CD4-positive, alpha-beta memory T cell (primary cell): ENCODE data around the gene CIB4. TPM values are rescaled to one million over a fixed set of nuclear protein-coding genes. Genes with fewer than 3 reads are reported as not detected.

Experiments
- CTCF ChIA-PET: fragments of 350-600 bp; sonication (Branson Sonifier 250); formaldehyde crosslinking; loops from one replicate; lab custom pipeline; 2021; ENCODE audit warnings: inconsistent platforms; ENCODE audit not compliant: partially characterized antibody; lab: Charles Lee
- POLR2A ChIA-PET: fragments of 350-600 bp; sonication (Branson Sonifier 250); formaldehyde crosslinking; loops from one replicate; lab custom pipeline; 2021; ENCODE audit not compliant: partially characterized antibody; lab: Charles Lee
- DNase-seq, 5 donors: peaks; one replicate each; pipeline versions ENCODE4 v3.0.0 to v3.0.0-alpha.2; 2020 to 2022; ENCODE audit warnings: mixed read lengths in 1 of 5
- H3K27ac ChIP-seq: one replicate; pipeline ENCODE4 v1.7.0; 2013; ENCODE audit warnings: low read depth, low read length
- H3K27me3 ChIP-seq: 2 replicates; pipeline ENCODE4 v1.7.0; 2013; ENCODE audit warnings: mild to moderate bottlenecking, low read length, moderate library complexity; ENCODE audit not compliant: insufficient read depth
- H3K36me3 ChIP-seq: 2 replicates; pipeline ENCODE4 v1.7.0; 2013; ENCODE audit warnings: mild to moderate bottlenecking, low read length, moderate library complexity; ENCODE audit not compliant: insufficient read depth
- H3K4me1 ChIP-seq: 2 replicates; pipeline ENCODE4 v1.7.0; 2013; ENCODE audit warnings: mild to moderate bottlenecking, low read length, moderate library complexity; ENCODE audit not compliant: insufficient read depth
- H3K4me3 ChIP-seq, 2 donors: one replicate each; pipeline ENCODE4 v1.7.0; 2013; ENCODE audit warnings: low read length in 2 of 2, mild to moderate bottlenecking in 1 of 2
- H3K9me3 ChIP-seq, 2 donors: one replicate each; pipeline ENCODE4 v1.7.0; 2013; ENCODE audit warnings: low read length in 2 of 2, control low read depth in 1 of 2; ENCODE audit not compliant: control insufficient read depth in 1 of 2
- H3K27ac Mint-ChIP-seq, 7 donors: one replicate each; pipeline ENCODE4 v1.8.0; 2020 to 2021; ENCODE audit warnings: mixed read lengths in 7 of 7, mild to moderate bottlenecking in 6 of 7, inconsistent platforms in 3 of 7, moderate library complexity in 3 of 7
- H3K27me3 Mint-ChIP-seq, 2 donors: one replicate each; pipeline ENCODE4 v1.8.0; 2020 to 2021; ENCODE audit warnings: mixed read lengths in 2 of 2
- H3K36me3 Mint-ChIP-seq, 2 donors: one replicate each; pipeline ENCODE4 v1.8.0; 2020 to 2021; ENCODE audit warnings: mixed read lengths in 2 of 2, inconsistent platforms in 1 of 2, mild to moderate bottlenecking in 1 of 2
- H3K4me1 Mint-ChIP-seq, 4 donors: one replicate each; pipeline ENCODE4 v1.8.0; 2020 to 2021; ENCODE audit warnings: mixed read lengths in 4 of 4, mild to moderate bottlenecking in 1 of 4
- H3K4me3 Mint-ChIP-seq, 8 donors: one replicate each; pipeline ENCODE4 v1.8.0; 2020 to 2021; ENCODE audit warnings: mixed read lengths in 8 of 8, mild to moderate bottlenecking in 7 of 8, moderate library complexity in 6 of 8, inconsistent platforms in 3 of 8
- H3K9me3 Mint-ChIP-seq, 8 donors: one replicate each; pipeline ENCODE4 v1.8.0; 2020 to 2021; ENCODE audit warnings: mixed read lengths in 8 of 8, mild to moderate bottlenecking in 5 of 8, inconsistent platforms in 3 of 8, moderate library complexity in 1 of 8
- intact Hi-C: fragments of 100-400 bp; cut with micrococcal nuclease; formaldehyde crosslinking; loops from one replicate; pipeline ENCODE4 v1.15.1; 2023
- polyA plus RNA-seq, 2 donors: library from polyadenylated mRNA; unstranded; fragments of 300-500 nt; fragmentation: Illumina TruSeq; gene quantifications; one replicate each; pipeline ENCODE4 v1.2.3, GENCODE V29; 2021
- total RNA-seq, 2 experiments: library from RNA; stranded (reverse); gene quantifications; one replicate each; pipeline ENCODE4 v1.2.3, GENCODE V29; 2021

The CIB4 gene
- total and polyA plus RNA-seq, 4 experiments from 2014 or later, result not detected

DNA sequence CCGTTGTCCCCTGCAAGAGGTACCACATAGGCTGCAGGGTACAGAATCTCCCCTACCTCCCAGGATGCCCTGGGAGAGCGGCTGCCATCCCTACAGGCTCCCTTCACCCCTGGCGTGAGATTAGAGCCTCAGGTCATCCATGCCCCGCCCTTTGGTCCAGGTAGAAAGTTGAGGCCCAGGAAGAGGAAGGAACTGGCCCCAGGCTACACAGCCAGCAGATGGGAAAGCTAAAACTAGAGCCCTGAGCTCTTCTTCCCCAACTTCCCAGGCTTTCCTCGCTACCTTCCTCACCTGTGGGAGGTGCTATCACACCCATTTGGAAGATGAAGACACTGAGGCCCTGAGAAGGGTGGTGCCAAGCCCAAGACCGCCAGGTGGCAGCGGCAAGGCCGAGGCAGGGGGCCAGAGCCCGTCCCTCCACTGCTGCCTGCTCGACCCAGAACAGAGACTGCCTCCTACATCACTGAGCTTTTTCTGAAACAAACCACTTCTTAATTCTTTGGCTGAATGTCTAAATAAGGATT is 25.8 kb downstream of the CIB4 start:
- H3K27ac Mint-ChIP-seq, result no peak overlapping the region
- no peaks in the 10 kb centered on the region for H3K4me1 ChIP-seq
- DNase-seq, result no peak
- no peaks in the 10 kb centered on the region for H3K36me3 Mint-ChIP-seq
- intact Hi-C loops, result no loop called here
- ChIA-PET CTCF (interaction anchor here (1.9 kb wide), 1 partner anchor 8 kb away, joined by 7 read pairs; no protein-coding TSS in a partner anchor), POLR2A (no interaction called here)
- H3K4me3 Mint-ChIP-seq, result no peak overlapping the region
- no peaks in the 10 kb centered on the region for H3K36me3 ChIP-seq
- no peak overlapping the region for H3K4me3 ChIP-seq
- no peaks in the 10 kb centered on the region for H3K9me3 ChIP-seq
- H3K27me3 Mint-ChIP-seq, result peaks cover 15 to 18% of the 10 kb centered on the region in 2 donors
- no peaks in the 10 kb centered on the region for H3K9me3 Mint-ChIP-seq
- H3K4me1 Mint-ChIP-seq, result peaks cover 0 to 3% (median 0%) of the 10 kb centered on the region in 4 donors
- H3K27me3 ChIP-seq, result no peaks in the 10 kb centered on the region
- no peak overlapping the region for H3K27ac ChIP-seq

- Histone ChIP-seq H3K4me1 (peaks cover 5% of the 10 kb centered on the region), H3K9me3 (no peaks in the 10 kb centered on the region), H3K27ac (no peak overlapping the region), H3K27me3 (no peaks in the 10 kb centered on the region), H3K4me3 (no peak overlapping the region), H3K36me3 (no peaks in the 10 kb centered on the region)
- H3K27me3 Mint-ChIP-seq, result peaks cover 16 to 19% of the 10 kb centered on the region in 2 donors
- H3K4me1 Mint-ChIP-seq, result peaks cover 3 to 6% (median 4%) of the 10 kb centered on the region in 4 donors
- H3K36me3 Mint-ChIP-seq, result no peaks in the 10 kb centered on the region
- no peak overlapping the region for H3K4me3 Mint-ChIP-seq
- H3K9me3 Mint-ChIP-seq, result no peaks in the 10 kb centered on the region
- no peak for DNase-seq
- POLR2A ChIA-PET, result no interaction called here
- intact Hi-C loops, result no loop called here
- H3K27ac Mint-ChIP-seq, result no peak overlapping the region
- CTCF ChIA-PET, result no interaction called here
Observed at GRCh38 chr2:26614216-26615138, 26.7 kb downstream of the CIB4 start.

- ChIA-PET CTCF (interaction anchor here (1.4 kb wide), 1 partner anchor 9 kb away, joined by 3 read pairs; no protein-coding TSS in a partner anchor), POLR2A (no interaction called here)
- DNase-seq, result no peak
- H3K36me3 ChIP-seq, result no peaks in the 10 kb centered on the region
- H3K27ac ChIP-seq, result no peak overlapping the region
- Mint-ChIP-seq H3K4me1 (peaks cover 3 to 11% (median 8%) of the 10 kb centered on the region in 4 donors), H3K9me3 (no peaks in the 10 kb centered on the region), H3K27ac (peak overlapping the region in 1 of 7 donors; percentile 47), H3K36me3 (no peaks in the 10 kb centered on the region), H3K27me3 (peaks cover 12 to 20% of the 10 kb centered on the region in 2 donors), H3K4me3 (no peak overlapping the region)
- H3K9me3 ChIP-seq, result no peaks in the 10 kb centered on the region
- no peaks in the 10 kb centered on the region for H3K27me3 ChIP-seq
- H3K4me3 ChIP-seq, result no peak overlapping the region
- intact Hi-C loops, result no loop called here
- H3K4me1 ChIP-seq, result peaks cover 5% of the 10 kb centered on the region
Observed at GRCh38 chr2:26613241-26614215, 27.6 kb downstream of the CIB4 start.

DNA sequence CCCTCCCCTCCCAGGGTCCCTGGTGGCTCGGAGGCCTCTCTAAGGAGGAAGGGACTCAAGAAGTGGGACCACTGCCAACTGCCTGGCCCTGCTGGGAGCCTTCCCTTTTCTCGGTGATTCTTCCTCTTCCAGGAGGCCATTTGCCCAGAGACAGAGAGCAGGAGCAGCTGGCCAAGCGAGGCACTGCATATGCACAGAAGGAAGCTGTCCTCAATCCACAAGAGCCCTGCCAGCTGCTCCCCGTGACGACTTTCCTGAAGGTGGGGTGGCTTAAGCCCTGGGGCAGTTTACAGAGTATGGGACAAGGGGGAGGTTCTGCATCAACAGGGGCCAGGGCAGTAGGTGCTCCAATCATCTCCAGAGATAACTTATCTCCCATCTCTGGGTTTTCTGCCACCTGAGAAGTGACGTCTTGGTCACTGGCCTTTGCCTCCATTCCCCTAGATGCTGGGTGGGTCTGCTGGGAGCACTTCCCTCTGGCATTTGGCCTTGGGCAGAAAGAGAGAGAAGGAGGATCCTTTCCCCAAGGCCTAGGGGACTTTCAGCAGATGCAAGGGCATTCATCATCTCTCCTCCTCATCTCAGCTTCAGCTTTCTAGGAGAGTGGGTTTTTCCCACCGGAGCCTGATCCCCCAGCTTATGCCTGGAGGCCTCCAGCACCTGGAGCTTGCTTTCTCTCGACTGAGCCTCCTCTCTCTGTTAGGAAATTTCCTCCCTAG is 28.5 kb downstream of the CIB4 start:
- H3K27me3 Mint-ChIP-seq, result peaks cover 12 to 20% of the 10 kb centered on the region in 2 donors
- no peak overlapping the region for H3K27ac Mint-ChIP-seq
- Histone ChIP-seq H3K9me3 (no peaks in the 10 kb centered on the region), H3K27me3 (no peaks in the 10 kb centered on the region), H3K36me3 (no peaks in the 10 kb centered on the region), H3K4me1 (peaks cover 5% of the 10 kb centered on the region), H3K4me3 (no peak overlapping the region), H3K27ac (no peak overlapping the region)
- no peaks in the 10 kb centered on the region for H3K36me3 Mint-ChIP-seq
- no peak for DNase-seq
- H3K4me1 Mint-ChIP-seq, result peaks cover 3 to 11% (median 8%) of the 10 kb centered on the region in 4 donors
- no peaks in the 10 kb centered on the region for H3K9me3 Mint-ChIP-seq
- intact Hi-C loops, result no loop called here
- CTCF ChIA-PET, result interaction anchor here (1.4 kb wide), 1 partner anchor 10 kb away, joined by 3 read pairs; no protein-coding TSS in a partner anchor
- no peak overlapping the region for H3K4me3 Mint-ChIP-seq
- POLR2A ChIA-PET, result no interaction called here

GRCh38 chr2:26612034-26612433 is 29.1 kb downstream of the CIB4 start:
- Histone ChIP-seq H3K4me1 (peaks cover 5% of the 10 kb centered on the region), H3K36me3 (no peaks in the 10 kb centered on the region), H3K9me3 (no peaks in the 10 kb centered on the region), H3K4me3 (no peak overlapping the region), H3K27ac (no peak overlapping the region), H3K27me3 (no peaks in the 10 kb centered on the region)
- ChIA-PET POLR2A (no interaction called here), CTCF (no interaction called here)
- no peaks in the 10 kb centered on the region for H3K9me3 Mint-ChIP-seq
- no peaks in the 10 kb centered on the region for H3K36me3 Mint-ChIP-seq
- peaks cover 8 to 14% of the 10 kb centered on the region in 2 donors for H3K27me3 Mint-ChIP-seq
- H3K4me3 Mint-ChIP-seq, result no peak overlapping the region
- no peak for DNase-seq
- H3K27ac Mint-ChIP-seq, result no peak overlapping the region
- intact Hi-C loops, result no loop called here
- peaks cover 3 to 11% (median 8%) of the 10 kb centered on the region in 4 donors for H3K4me1 Mint-ChIP-seq

GRCh38 chr2:26610504-26611335 is 30.4 kb downstream of the CIB4 start:
- peak overlapping the region in 2 of 7 donors; percentile 9 to 79 for H3K27ac Mint-ChIP-seq

More at GRCh38 chr2:26610504-26611335, 30.4 kb downstream of the CIB4 start:
- Mint-ChIP-seq H3K9me3 (no peaks in the 10 kb centered on the region), H3K4me1 (peaks cover 3 to 11% (median 8%) of the 10 kb centered on the region in 4 donors), H3K36me3 (no peaks in the 10 kb centered on the region), H3K27me3 (peaks cover 4 to 9% of the 10 kb centered on the region in 2 donors), H3K4me3 (no peak overlapping the region)
- no peaks in the 10 kb centered on the region for H3K9me3 ChIP-seq
- ChIA-PET POLR2A (interaction anchor here (0.6 kb wide), 1 partner anchor 290 kb away, joined by 3 read pairs; no protein-coding TSS in a partner anchor), CTCF (no interaction called here)
- no peak overlapping the region for H3K27ac ChIP-seq
- H3K4me3 ChIP-seq, result no peak overlapping the region
- H3K36me3 ChIP-seq, result no peaks in the 10 kb centered on the region
- peaks cover 5% of the 10 kb centered on the region for H3K4me1 ChIP-seq
- no peak for DNase-seq
- peaks cover 2% of the 10 kb centered on the region for H3K27me3 ChIP-seq
- intact Hi-C loops, result no loop called here
